Trophoblast cell (in vitro differentiated cells and primary cell): ENCODE data around the gene LYPD8.

ENCODE experiments used
- DNase-seq, 2 donors: peaks; one replicate each; pipeline ENCODE4 v3.0.0-alpha.2; 2016
- H2AFZ ChIP-seq: 2 replicates; pipeline ENCODE4 v1.6.1; 2013; ENCODE audit warnings: low read length, moderate library complexity, mild to moderate bottlenecking; ENCODE audit not compliant: insufficient read depth, poor library complexity
- H2AK5ac ChIP-seq: 2 replicates; pipeline ENCODE4 v1.6.1; 2013; ENCODE audit warnings: mild to moderate bottlenecking, low read length
- H2BK120ac ChIP-seq: 2 replicates; pipeline ENCODE4 v1.6.1; 2013; ENCODE audit warnings: low read length, mild to moderate bottlenecking, moderate library complexity; ENCODE audit not compliant: insufficient read depth, poor library complexity
- H2BK12ac ChIP-seq: 2 replicates; pipeline ENCODE4 v1.6.1; 2013; ENCODE audit warnings: mild to moderate bottlenecking, low read length, moderate library complexity
- H2BK5ac ChIP-seq: 2 replicates; pipeline ENCODE4 v1.6.1; 2013; ENCODE audit warnings: low read length, low read depth, moderate library complexity, mild to moderate bottlenecking; ENCODE audit not compliant: poor library complexity
- H3K14ac ChIP-seq: 2 replicates; pipeline ENCODE4 v1.6.1; 2013; ENCODE audit warnings: mild to moderate bottlenecking, low read length
- H3K18ac ChIP-seq: 2 replicates; pipeline ENCODE4 v1.6.1; 2013; ENCODE audit warnings: mild to moderate bottlenecking, low read length
- H3K23ac ChIP-seq: 2 replicates; pipeline ENCODE4 v1.6.1; 2013; ENCODE audit warnings: low read length
- H3K27ac ChIP-seq: 2 replicates; pipeline ENCODE4 v1.5.1; 2013; ENCODE audit warnings: low read depth, mild to moderate bottlenecking, inconsistent platforms, low read length, moderate library complexity
- H3K27me3 ChIP-seq: 2 replicates; pipeline ENCODE4 v1.6.1; 2013; ENCODE audit warnings: inconsistent platforms, mild to moderate bottlenecking, low read length, moderate library complexity; ENCODE audit not compliant: insufficient read depth
- H3K36me3 ChIP-seq, 2 experiments: 1 replicate in 1 of 2; 2 replicates in 1 of 2; pipeline ENCODE4 v1.6.1; 2013; ENCODE audit warnings: low read length in 2 of 2, mild to moderate bottlenecking in 2 of 2, moderate library complexity in 1 of 2; ENCODE audit not compliant: insufficient read depth in 2 of 2, control insufficient read depth in 1 of 2
- H3K4ac ChIP-seq: 2 replicates; pipeline ENCODE4 v1.6.1; 2013; ENCODE audit warnings: low read depth, mild to moderate bottlenecking, low read length, moderate library complexity
- H3K4me1 ChIP-seq, 2 experiments: 1 replicate in 1 of 2; 2 replicates in 1 of 2; pipeline ENCODE4 v1.6.1; 2013; ENCODE audit warnings: low read length in 2 of 2, mild to moderate bottlenecking in 2 of 2, moderate library complexity in 1 of 2; ENCODE audit not compliant: insufficient read depth in 2 of 2, control insufficient read depth in 1 of 2
- H3K4me2 ChIP-seq: 2 replicates; pipeline ENCODE4 v1.6.1; 2013; ENCODE audit warnings: inconsistent platforms, mild to moderate bottlenecking, low read length, moderate library complexity
- H3K4me3 ChIP-seq: 2 replicates; pipeline ENCODE4 v1.5.1; 2013; ENCODE audit warnings: mild to moderate bottlenecking, low read depth, low read length, inconsistent platforms
- H3K79me1 ChIP-seq: one replicate; pipeline ENCODE4 v1.6.1; 2013; ENCODE audit warnings: low read length
- H3K79me2 ChIP-seq: 2 replicates; pipeline ENCODE4 v1.6.1; 2013; ENCODE audit warnings: low read length, mild to moderate bottlenecking; ENCODE audit not compliant: control insufficient read depth, insufficient read depth, poor library complexity
- H3K9ac ChIP-seq: 2 replicates; pipeline ENCODE4 v1.6.1; 2013; ENCODE audit warnings: mild to moderate bottlenecking, low read length
- H3K9me3 ChIP-seq: 2 replicates; pipeline ENCODE4 v1.6.1; 2013; ENCODE audit warnings: low read depth, mild to moderate bottlenecking, control low read depth, inconsistent platforms, low read length; ENCODE audit not compliant: insufficient read depth
- H4K12ac ChIP-seq: 2 replicates; pipeline ENCODE4 v1.6.1; 2013; ENCODE audit warnings: low read depth, mild to moderate bottlenecking, low read length, moderate library complexity
- H4K8ac ChIP-seq: 2 replicates; pipeline ENCODE4 v1.6.1; 2013; ENCODE audit warnings: low read depth, mild to moderate bottlenecking, low read length, moderate library complexity
- H4K91ac ChIP-seq: one replicate; pipeline ENCODE4 v1.6.1; 2013; ENCODE audit warnings: low read depth, mild to moderate bottlenecking, low read length, moderate library complexity
- WGBS: extraction: QIAGEN DNeasy Blood & Tissue Kit; methylation state at CpG from one replicate; pipeline ENCODE4 v1.1.7; 2013; ENCODE audit warnings: missing lambda C conversion rate; ENCODE audit not compliant: insufficient read length, insufficient coverage; ENCODE audit errors: extremely low coverage; 5-methylcytosine and 5-hydroxymethylcytosine counted together

Gene LYPD8

GRCh38 chr1:248697907-248698306, 57.7 kb downstream of the LYPD8 start:
- no peak overlapping the region for H3K4ac ChIP-seq
- H3K4me1 ChIP-seq = no peaks in the 10 kb centered on the region
- no peak overlapping the region for H3K23ac ChIP-seq
- no peak overlapping the region for H2BK120ac ChIP-seq
- no peak overlapping the region for H4K12ac ChIP-seq
- no peak overlapping the region for H2AK5ac ChIP-seq
- H2BK12ac ChIP-seq = no peak overlapping the region
- no peaks in the 10 kb centered on the region for H3K27me3 ChIP-seq
- no peaks in the 10 kb centered on the region for H3K79me2 ChIP-seq
- no peak overlapping the region for H3K9ac ChIP-seq
- no peak overlapping the region for H3K18ac ChIP-seq
- no peak for DNase-seq
- H2BK5ac ChIP-seq = no peak overlapping the region
- H3K79me1 ChIP-seq = no peaks in the 10 kb centered on the region
- H3K27ac ChIP-seq = no peak overlapping the region
- no peak overlapping the region for H4K8ac ChIP-seq
- H4K91ac ChIP-seq = no peak overlapping the region
- no peak overlapping the region for H3K14ac ChIP-seq
- no peak overlapping the region for H3K4me3 ChIP-seq
- no peak overlapping the region for H3K4me2 ChIP-seq
- H3K36me3 ChIP-seq = no peaks in the 10 kb centered on the region
- peaks cover 19% of the 10 kb centered on the region for H3K9me3 ChIP-seq
- WGBS = no CpG with 5 or more reads among the region's 6 CpGs
- H2AFZ ChIP-seq = no peak overlapping the region

GRCh38 chr1:248696774-248697173, 58.8 kb downstream of the LYPD8 start:
- no peak overlapping the region for H3K4ac ChIP-seq
- no peaks in the 10 kb centered on the region for H3K27me3 ChIP-seq
- no peak overlapping the region for H2BK120ac ChIP-seq
- H3K36me3 ChIP-seq = no peaks in the 10 kb centered on the region
- H3K9ac ChIP-seq = no peak overlapping the region
- H4K91ac ChIP-seq = no peak overlapping the region
- no peak overlapping the region for H2AK5ac ChIP-seq
- no peak overlapping the region for H3K18ac ChIP-seq
- no peak overlapping the region for H4K12ac ChIP-seq
- no peak overlapping the region for H2AFZ ChIP-seq
- no peak overlapping the region for H3K4me2 ChIP-seq
- H3K79me1 ChIP-seq = no peaks in the 10 kb centered on the region
- H2BK5ac ChIP-seq = no peak overlapping the region
- peaks cover 26% of the 10 kb centered on the region for H3K9me3 ChIP-seq
- WGBS = no CpG with 5 or more reads among the region's 3 CpGs
- DNase-seq = no peak
- H3K23ac ChIP-seq = no peak overlapping the region
- H3K27ac ChIP-seq = no peak overlapping the region
- H3K79me2 ChIP-seq = no peaks in the 10 kb centered on the region
- no peaks in the 10 kb centered on the region for H3K4me1 ChIP-seq
- H3K4me3 ChIP-seq = no peak overlapping the region
- H4K8ac ChIP-seq = no peak overlapping the region
- no peak overlapping the region for H2BK12ac ChIP-seq
- H3K14ac ChIP-seq = no peak overlapping the region

- no peak overlapping the region for H3K4me2 ChIP-seq
- no peaks in the 10 kb centered on the region for H3K79me1 ChIP-seq
- no peak overlapping the region for H3K18ac ChIP-seq
- H2BK12ac ChIP-seq = no peak overlapping the region
- no peak overlapping the region for H2AK5ac ChIP-seq
- H2AFZ ChIP-seq = no peak overlapping the region
- no peak overlapping the region for H4K8ac ChIP-seq
- H4K12ac ChIP-seq = no peak overlapping the region
- H3K14ac ChIP-seq = no peak overlapping the region
- H4K91ac ChIP-seq = no peak overlapping the region
- no peaks in the 10 kb centered on the region for H3K79me2 ChIP-seq
- no peak overlapping the region for H3K4ac ChIP-seq
- no peak overlapping the region for H2BK120ac ChIP-seq
- H3K9me3 ChIP-seq = peaks cover 31% of the 10 kb centered on the region
- no peak overlapping the region for H3K23ac ChIP-seq
- no peak for DNase-seq
- H3K9ac ChIP-seq = no peak overlapping the region
- no peak overlapping the region for H3K27ac ChIP-seq
- H3K4me1 ChIP-seq = no peaks in the 10 kb centered on the region
- no peak overlapping the region for H3K4me3 ChIP-seq
- no peak overlapping the region for H2BK5ac ChIP-seq
- no peaks in the 10 kb centered on the region for H3K36me3 ChIP-seq
- H3K27me3 ChIP-seq = no peaks in the 10 kb centered on the region
- no CpG with 5 or more reads among the region's 3 CpGs for WGBS
Measured at GRCh38 chr1:248696261-248696660, 59.3 kb downstream of the LYPD8 start.

- peaks cover 31% of the 10 kb centered on the region for H3K9me3 ChIP-seq
- H3K4me2 ChIP-seq = no peak overlapping the region
- H3K18ac ChIP-seq = no peak overlapping the region
- no peak overlapping the region for H4K12ac ChIP-seq
- no peaks in the 10 kb centered on the region for H3K79me1 ChIP-seq
- no peak overlapping the region for H2BK120ac ChIP-seq
- no peak overlapping the region for H2BK5ac ChIP-seq
- no peak overlapping the region for H3K27ac ChIP-seq
- H3K4ac ChIP-seq = no peak overlapping the region
- no peaks in the 10 kb centered on the region for H3K36me3 ChIP-seq
- peak overlapping the region; percentile 28 for H3K4me3 ChIP-seq
- H3K4me1 ChIP-seq = no peaks in the 10 kb centered on the region
- no peak overlapping the region for H3K23ac ChIP-seq
- no peak overlapping the region for H4K8ac ChIP-seq
- H3K14ac ChIP-seq = no peak overlapping the region
- WGBS = no CpG with 5 or more reads among the region's 13 CpGs
- no peaks in the 10 kb centered on the region for H3K27me3 ChIP-seq
- no peak overlapping the region for H3K9ac ChIP-seq
- H3K79me2 ChIP-seq = no peaks in the 10 kb centered on the region
- no peak overlapping the region for H2BK12ac ChIP-seq
- no peak overlapping the region for H2AFZ ChIP-seq
- no peak overlapping the region for H2AK5ac ChIP-seq
- peak; percentile 21 to 73 for DNase-seq
- H4K91ac ChIP-seq = no peak overlapping the region
Measured at GRCh38 chr1:248695451-248696132, 60.0 kb downstream of the LYPD8 start.
